Measurements from ENCODE around the gene VANGL1.

GRCh38 chr1:115666206-115666605, 24.4 kb downstream of the VANGL1 start:
- TF ChIP-seq CTCF (IDR thresholded peaks at IDR 0.05) (no peak), POLR2AphosphoS5 (IDR thresholded peaks at IDR 0.05) (no peak), POLR2A (IDR thresholded peaks at IDR 0.05; ENCODE audit: low read depth) (no peak), EP300 (IDR thresholded peaks at IDR 0.05) (no peak)

Measured in esophagus muscularis mucosa (tissue), 4 donors.